ENCODE results near the gene BARX1. TPM values are rescaled to one million over a fixed set of nuclear protein-coding genes. Genes with fewer than 3 reads are reported as not detected.

BARX1 gene
- total and polyA plus RNA-seq, 7 donors: 0.23 TPM; not detected in 6

DNA sequence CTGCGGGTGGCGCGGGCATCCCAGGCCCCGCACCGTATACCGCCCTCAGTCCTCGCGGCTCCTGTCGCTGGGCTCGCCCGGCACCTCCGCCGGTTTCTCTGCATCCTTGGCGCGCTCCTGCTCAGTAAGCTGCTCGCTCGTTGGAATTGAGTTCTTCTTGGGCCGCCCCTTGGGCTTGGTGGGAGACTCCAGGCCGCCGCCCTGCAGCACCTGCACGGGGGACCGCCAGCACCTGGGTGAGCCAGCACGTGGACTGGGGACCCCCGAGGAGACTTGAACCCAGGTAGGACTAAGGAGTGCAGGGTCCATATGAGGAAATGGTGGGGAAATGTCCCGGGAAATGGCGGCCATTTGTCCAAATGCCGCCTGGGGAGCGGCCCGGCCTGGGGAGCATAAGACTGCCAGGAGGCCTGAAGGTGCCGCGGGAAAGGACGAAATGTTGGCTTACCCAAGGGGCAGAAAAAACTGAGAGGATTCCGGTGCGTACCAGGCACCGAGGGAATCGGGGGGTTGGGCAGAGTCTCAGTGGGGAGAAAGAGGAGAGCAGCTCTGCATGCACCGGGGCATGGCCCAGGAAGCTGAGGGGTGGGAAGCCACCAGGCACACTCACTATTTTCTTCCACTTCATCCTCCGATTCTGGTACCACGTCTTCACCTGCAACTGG lies 2.9 kb downstream of the BARX1 start:
- no peaks in the 10 kb centered on the region for H3K9me3 ChIP-seq
- TF ChIP-seq POLR2A (IDR thresholded peaks at IDR 0.05): no peak
- no peak for TF ChIP-seq POLR2AphosphoS5 (IDR thresholded peaks at IDR 0.05)
- TF ChIP-seq EP300 (IDR thresholded peaks at IDR 0.05): no peak
- no peak for TF ChIP-seq CTCF (IDR thresholded peaks at IDR 0.05)
- DNase-seq: peak; percentile 54
- peaks cover 0 to 67% (median 55%) of the 10 kb centered on the region in 4 donors for H3K4me1 ChIP-seq
- peaks cover 75 to 98% (median 95%) of the 10 kb centered on the region in 3 donors for H3K27me3 ChIP-seq
- H3K27ac ChIP-seq: no peak overlapping the region
- H3K4me3 ChIP-seq: peak overlapping the region in 2 of 4 donors; percentile 46 to 50
- intact Hi-C loops (cut with DNase I): no loop called here
- WGBS, 2 donors: 6% methylated on average over 39 of the region's 39 CpGs
- no peaks in the 10 kb centered on the region for H3K36me3 ChIP-seq

GRCh38 chr9:93951655-93952118 lies 3.5 kb downstream of the BARX1 start:
- peaks cover 0 to 67% (median 55%) of the 10 kb centered on the region in 4 donors for H3K4me1 ChIP-seq
- H3K27me3 ChIP-seq: peaks cover 76 to 98% (median 95%) of the 10 kb centered on the region in 3 donors
- intact Hi-C loops (cut with DNase I): no loop called here

DNA sequence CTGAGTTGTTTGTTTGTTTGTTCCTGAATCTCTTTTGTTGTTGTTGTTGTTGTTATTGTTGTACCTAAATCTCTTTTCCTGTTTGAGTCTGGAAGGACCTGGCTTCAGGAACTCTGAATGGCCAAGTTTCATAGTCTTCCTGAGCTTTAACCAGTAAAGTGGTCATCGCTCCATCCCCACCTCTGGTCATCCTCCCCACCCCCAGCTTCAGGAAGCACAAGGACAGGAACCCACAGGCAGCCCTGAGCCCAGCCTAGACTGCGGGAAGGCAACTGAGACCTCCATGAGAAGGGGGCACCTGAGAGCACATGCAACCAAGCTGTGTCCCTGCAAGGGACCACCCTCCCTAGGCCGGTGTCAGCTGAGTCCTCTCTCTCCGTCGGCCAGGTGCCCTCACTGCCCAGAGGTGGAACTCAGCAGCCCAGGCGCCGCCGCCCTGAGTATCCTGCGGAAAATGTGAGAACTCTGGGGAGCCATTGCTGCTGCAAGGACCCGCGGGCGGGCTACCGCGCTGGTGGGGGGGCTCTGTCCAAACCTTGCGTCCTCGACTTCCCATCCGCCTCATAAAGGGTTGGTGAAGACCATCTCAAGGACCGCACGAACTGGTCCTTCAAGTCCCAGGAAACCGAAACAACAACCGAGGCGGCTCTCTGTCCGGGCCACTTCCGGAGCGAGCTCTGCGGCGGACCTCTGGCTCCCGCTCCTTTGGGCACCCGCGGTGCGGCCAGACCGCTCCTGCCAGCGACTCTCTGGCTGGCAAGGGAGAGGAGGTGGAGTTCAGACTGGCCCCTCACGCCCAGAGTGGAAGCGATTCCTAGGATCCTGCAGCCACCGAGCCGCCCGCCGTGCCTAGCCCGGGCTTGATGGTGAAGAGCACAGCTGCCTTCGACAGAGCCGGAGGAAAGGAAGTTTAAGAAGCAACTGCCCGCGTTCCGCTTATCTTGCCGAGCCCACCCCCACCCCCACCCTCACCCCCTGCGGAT lies 4.2 kb downstream of the BARX1 start:
- WGBS, 2 donors: 1 to 2% methylated on average over 47 of the region's 47 CpGs
- Histone ChIP-seq H3K27ac (no peak overlapping the region), H3K9me3 (no peaks in the 10 kb centered on the region), H3K4me1 (peaks cover 0 to 69% (median 58%) of the 10 kb centered on the region in 4 donors), H3K36me3 (no peaks in the 10 kb centered on the region), H3K4me3 (peak overlapping the region; percentile 30 to 50 (median 46)), H3K27me3 (peaks cover 78 to 98% (median 95%) of the 10 kb centered on the region in 3 donors)
- DNase-seq: no peak
- TF ChIP-seq POLR2AphosphoS5 (IDR thresholded peaks at IDR 0.05) (no peak), CTCF (IDR thresholded peaks at IDR 0.05) (no peak)
- intact Hi-C loops (cut with DNase I): no loop called here

More at GRCh38 chr9:93951655-93952118, 3.5 kb downstream of the BARX1 start:
- Histone ChIP-seq H3K4me3 (peak overlapping the region; percentile 30 to 50 (median 46)), H3K36me3 (no peaks in the 10 kb centered on the region), H3K9me3 (no peaks in the 10 kb centered on the region), H3K27ac (no peak overlapping the region)
- TF ChIP-seq EP300 (IDR thresholded peaks at IDR 0.05) (no peak), POLR2AphosphoS5 (IDR thresholded peaks at IDR 0.05) (no peak), CTCF (IDR thresholded peaks at IDR 0.05) (no peak), POLR2A (IDR thresholded peaks at IDR 0.05) (no peak)
- peak; percentile 48 for DNase-seq
- WGBS, 2 donors: 1 to 3% methylated on average over 39 of the region's 39 CpGs

DNA sequence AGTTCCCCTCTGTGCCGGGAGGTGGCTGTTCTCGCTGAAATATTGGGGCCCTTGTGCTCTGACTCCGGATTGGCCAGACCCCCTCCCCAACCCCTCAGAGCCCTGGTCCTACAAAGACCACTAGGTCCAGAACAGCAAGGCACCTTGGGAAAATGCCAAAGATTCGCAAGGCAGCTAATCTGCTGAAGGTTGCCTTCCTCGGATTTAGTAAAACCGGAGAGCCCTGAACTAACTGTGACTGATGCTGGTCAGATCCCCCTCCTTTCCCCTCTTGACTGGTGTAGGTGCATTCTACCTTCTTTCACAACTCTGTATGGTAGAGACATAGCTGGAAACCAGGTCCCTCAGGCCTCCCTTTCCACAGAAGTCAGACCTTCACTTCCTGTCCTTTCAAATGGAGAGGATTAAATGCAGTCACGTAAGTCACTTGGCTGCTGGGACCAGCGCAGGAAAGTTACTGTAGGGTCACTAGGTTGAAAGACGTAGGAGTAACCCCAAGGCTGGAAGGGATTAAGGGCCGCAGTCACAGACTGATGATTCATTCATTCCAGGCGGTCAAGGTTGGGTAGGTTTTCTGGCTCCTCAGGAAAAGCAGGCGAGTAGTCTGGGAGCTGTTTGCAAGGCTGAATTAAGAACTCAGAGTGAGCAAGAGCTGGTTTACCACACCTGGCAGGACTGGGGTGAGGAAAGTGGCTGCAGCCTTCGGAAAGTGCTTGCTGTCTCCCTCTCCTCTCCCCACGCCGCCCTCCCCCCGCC lies 5.3 kb downstream of the BARX1 start:
- intact Hi-C loops (cut with DNase I): no loop called here
- Histone ChIP-seq H3K4me1 (peaks cover 0 to 65% (median 57%) of the 10 kb centered on the region in 4 donors), H3K4me3 (no peak overlapping the region), H3K27ac (no peak overlapping the region), H3K36me3 (no peaks in the 10 kb centered on the region), H3K9me3 (no peaks in the 10 kb centered on the region), H3K27me3 (peaks cover 73 to 100% (median 99%) of the 10 kb centered on the region in 3 donors)
- 14 to 17% methylated on average over 13 to 16 of the region's 16 CpGs for WGBS, 2 donors
- DNase-seq: no peak
- TF ChIP-seq POLR2A (IDR thresholded peaks at IDR 0.05): no peak
- no peak for TF ChIP-seq CTCF (IDR thresholded peaks at IDR 0.05)
- no peak for TF ChIP-seq EP300 (IDR thresholded peaks at IDR 0.05)
- TF ChIP-seq POLR2AphosphoS5 (IDR thresholded peaks at IDR 0.05): no peak
